H9 (cell line): Measurements from ENCODE around the gene PTCHD1. TPM values are rescaled to one million over a fixed set of nuclear protein-coding genes. Genes with fewer than 3 reads are reported as not detected.

Experiments used
- DNase-seq: peaks from one replicate; pipeline ENCODE4 v3.0.0-alpha.2; 2017
- H2AFZ ChIP-seq: one replicate; pipeline ENCODE4 v1.6.1; 2013; ENCODE audit warnings: mild to moderate bottlenecking, low read length, control low read depth, moderate library complexity
- H2AK5ac ChIP-seq: 2 replicates; pipeline ENCODE4 v1.6.1; 2013; ENCODE audit warnings: low read length, control low read depth, mixed read lengths; ENCODE audit not compliant: insufficient read length
- H2BK120ac ChIP-seq: one replicate; pipeline ENCODE4 v1.6.1; 2013; ENCODE audit warnings: low read depth, mild to moderate bottlenecking, low read length, control low read depth, inconsistent platforms; ENCODE audit not compliant: poor library complexity, severe bottlenecking
- H2BK12ac ChIP-seq: 2 replicates; pipeline ENCODE4 v1.6.1; 2013; ENCODE audit warnings: low read length, control low read depth, mixed read lengths, low read depth; ENCODE audit not compliant: insufficient read length
- H2BK15ac ChIP-seq: 2 replicates; pipeline ENCODE4 v1.6.1; 2013; ENCODE audit warnings: low read depth, low read length, control low read depth
- H2BK20ac ChIP-seq: one replicate; pipeline ENCODE4 v1.6.1; 2013; ENCODE audit warnings: low read depth, mild to moderate bottlenecking, low read length, control low read depth, inconsistent platforms; ENCODE audit not compliant: poor library complexity, severe bottlenecking
- H2BK5ac ChIP-seq: 2 replicates; pipeline ENCODE4 v1.6.1; 2013; ENCODE audit warnings: low read length, control low read depth, mixed read lengths; ENCODE audit not compliant: insufficient read length
- H3K14ac ChIP-seq: 2 replicates; pipeline ENCODE4 v1.6.1; 2013; ENCODE audit warnings: low read length, control low read depth; ENCODE audit not compliant: insufficient read depth
- H3K18ac ChIP-seq: 2 replicates; pipeline ENCODE4 v1.6.1; 2013; ENCODE audit warnings: low read depth, mild to moderate bottlenecking, mixed read lengths, low read length, control low read depth; ENCODE audit not compliant: insufficient read length
- H3K23ac ChIP-seq: 2 replicates; pipeline ENCODE4 v1.6.1; 2013; ENCODE audit warnings: low read length, control low read depth, mixed read lengths, low read depth; ENCODE audit not compliant: insufficient read length
- H3K23me2 ChIP-seq: 2 replicates; pipeline ENCODE4 v1.6.1; 2013; ENCODE audit warnings: low read depth, mild to moderate bottlenecking, mixed read lengths, low read length, control low read depth; ENCODE audit not compliant: insufficient read length, poor library complexity, severe bottlenecking
- H3K27ac ChIP-seq: 2 replicates; pipeline ENCODE4 v1.5.1; 2013; ENCODE audit warnings: low read length, control low read depth, mixed read lengths, low read depth; ENCODE audit not compliant: insufficient read length
- H3K27me3 ChIP-seq: 2 replicates; pipeline ENCODE4 v1.6.1; 2013; ENCODE audit warnings: low read length, control low read depth, inconsistent platforms; ENCODE audit not compliant: insufficient read depth
- H3K4ac ChIP-seq: 2 replicates; pipeline ENCODE4 v1.6.1; 2013; ENCODE audit warnings: low read depth, mild to moderate bottlenecking, control low read depth, inconsistent platforms, low read length, moderate library complexity
- H3K4me1 ChIP-seq: 2 replicates; pipeline ENCODE4 v1.6.1; 2013; ENCODE audit warnings: low read length, control low read depth, inconsistent platforms; ENCODE audit not compliant: insufficient read depth
- H3K4me2 ChIP-seq: 2 replicates; pipeline ENCODE4 v1.6.1; 2013; ENCODE audit warnings: low read length, control low read depth, mixed read lengths; ENCODE audit not compliant: insufficient read length, insufficient read depth
- H3K56ac ChIP-seq: 2 replicates; pipeline ENCODE4 v1.6.1; 2013; ENCODE audit warnings: low read depth, mild to moderate bottlenecking, mixed read lengths, low read length, control low read depth; ENCODE audit not compliant: insufficient read length
- H3K79me1 ChIP-seq: 2 replicates; pipeline ENCODE4 v1.6.1; 2013; ENCODE audit warnings: low read depth, mild to moderate bottlenecking, moderate library complexity, low read length, control low read depth, inconsistent platforms; ENCODE audit not compliant: insufficient read depth, poor library complexity, severe bottlenecking
- H3K79me2 ChIP-seq: 2 replicates; pipeline ENCODE4 v1.6.1; 2013; ENCODE audit warnings: low read length, control low read depth, inconsistent platforms; ENCODE audit not compliant: insufficient read depth
- H3K9ac ChIP-seq: 2 replicates; pipeline ENCODE4 v1.6.1; 2013; ENCODE audit warnings: low read length, control low read depth, mixed read lengths; ENCODE audit not compliant: insufficient read length; ENCODE audit errors: extremely low read depth
- H3K9me3 ChIP-seq: one replicate; pipeline ENCODE4 v1.6.1; 2013; ENCODE audit warnings: low read depth, low read length, inconsistent platforms; ENCODE audit not compliant: control insufficient read depth
- H3T11ph ChIP-seq: one replicate; pipeline ENCODE4 v1.6.1; 2013; ENCODE audit warnings: mild to moderate bottlenecking, low read length, control low read depth, inconsistent platforms
- H4K20me1 ChIP-seq: one replicate; pipeline ENCODE4 v1.6.1; 2013; ENCODE audit not compliant: control insufficient read depth, insufficient read length, insufficient read depth
- H4K5ac ChIP-seq: 2 replicates; pipeline ENCODE4 v1.6.1; 2013; ENCODE audit warnings: low read depth, mild to moderate bottlenecking, mixed read lengths, low read length, control low read depth; ENCODE audit not compliant: insufficient read length
- H4K8ac ChIP-seq: replicated peaks from 2 replicates; pipeline ENCODE4 v1.6.1; 2013; ENCODE audit warnings: low read length, control low read depth, mixed read lengths, low read depth; ENCODE audit not compliant: insufficient read length
- H4K91ac ChIP-seq: 2 replicates; pipeline ENCODE4 v1.6.1; 2013; ENCODE audit warnings: low read depth, mild to moderate bottlenecking, moderate library complexity, mixed read lengths, low read length, control low read depth; ENCODE audit not compliant: insufficient read length
- H3K27ac Mint-ChIP-seq, 3 experiments: 2 replicates in 2 of 3; 3 replicates in 1 of 3; pipeline ENCODE4 v1.8.0; 2020 to 2021; ENCODE audit warnings: mixed read lengths in 3 of 3, mild to moderate bottlenecking in 1 of 3, moderate library complexity in 1 of 3
- H3K27me3 Mint-ChIP-seq: 2 replicates; pipeline ENCODE4 v1.8.0; 2021; ENCODE audit warnings: low read depth, mild to moderate bottlenecking, moderate library complexity, mixed read lengths
- H3K36me3 Mint-ChIP-seq, 3 experiments: 2 replicates in 2 of 3; 3 replicates in 1 of 3; pipeline ENCODE4 v1.8.0; 2020 to 2021; ENCODE audit warnings: low read depth in 3 of 3, mixed read lengths in 3 of 3; ENCODE audit not compliant: insufficient read depth in 1 of 3
- H3K4me1 Mint-ChIP-seq, 2 experiments: 2 replicates each; pipeline ENCODE4 v1.8.0; 2020; ENCODE audit warnings: mixed read lengths in 2 of 2
- H3K4me3 Mint-ChIP-seq, 2 experiments: 2 replicates in 1 of 2; 3 replicates in 1 of 2; pipeline ENCODE4 v1.8.0; 2020 to 2021; ENCODE audit warnings: mild to moderate bottlenecking in 2 of 2, mixed read lengths in 2 of 2, moderate library complexity in 1 of 2
- H3K9me3 Mint-ChIP-seq, 2 experiments: 2 replicates in 1 of 2; 3 replicates in 1 of 2; pipeline ENCODE4 v1.8.0; 2020; ENCODE audit warnings: mild to moderate bottlenecking in 2 of 2, mixed read lengths in 2 of 2, moderate library complexity in 1 of 2
- CTCF ChIP-seq: fragments of 200-600 bp; sonication (generic); conservative IDR thresholded peaks from 3 replicates; pipeline ENCODE4 v1.8.0; 2021; ENCODE audit warnings: antibody characterized with exemption, mild to moderate bottlenecking
- WGBS: extraction: QIAGEN DNeasy Blood & Tissue Kit; methylation state at CpG from one replicate; pipeline ENCODE4 v1.1.7; 2013; ENCODE audit warnings: missing lambda C conversion rate, low lambda C conversion rate, mixed read lengths; ENCODE audit not compliant: insufficient read length; ENCODE audit errors: extremely low coverage; 5-methylcytosine and 5-hydroxymethylcytosine counted together
- total RNA-seq: library from RNA; stranded (reverse); gene quantifications from 2 replicates; pipeline ENCODE4 v1.2.1, GENCODE V29; 2021

The PTCHD1 gene
- total RNA-seq, 1 experiment from 2014 or later, result 1.4 TPM

DNA sequence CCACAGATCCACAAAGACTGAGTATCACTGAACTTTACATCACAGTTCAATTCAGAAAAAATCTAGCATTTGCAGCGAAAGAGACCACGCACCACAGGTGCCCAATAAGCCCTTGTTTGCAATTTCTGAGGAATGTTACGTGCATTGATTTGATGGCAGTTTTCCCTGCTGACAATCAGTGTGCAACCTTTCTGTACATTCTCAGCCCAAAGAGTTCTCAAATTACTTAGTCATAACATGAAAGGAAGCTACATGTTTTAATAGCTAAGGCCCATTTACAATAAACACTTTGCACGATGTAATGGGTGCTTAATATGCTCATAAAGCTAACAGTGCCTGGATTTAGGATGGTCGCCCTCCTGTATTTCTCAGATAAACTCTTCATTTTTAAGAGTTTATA, 47.9 kb downstream of the PTCHD1 start:
- Mint-ChIP-seq H3K27me3 (no peaks in the 10 kb centered on the region), H3K36me3 (peaks cover 4 to 12% (median 10%) of the 10 kb centered on the region in 3 experiments)

More for the DNA sequence above, 47.9 kb downstream of the PTCHD1 start:
- Histone ChIP-seq H4K5ac (no peak overlapping the region), H4K8ac (no peak overlapping the region), H3K18ac (no peak overlapping the region), H2BK15ac (no peak overlapping the region), H3K79me1 (no peaks in the 10 kb centered on the region), H3K79me2 (no peaks in the 10 kb centered on the region), H2BK12ac (no peak overlapping the region), H3K4me1 (peaks cover 7% of the 10 kb centered on the region; the same call in 1 of the 2 replicates), H3K9me3 (no peaks in the 10 kb centered on the region), H3K27ac (no peak overlapping the region), H4K91ac (no peak overlapping the region), H3K56ac (no peak overlapping the region), H4K20me1 (no peaks in the 10 kb centered on the region), H3K23me2 (no peaks in the 10 kb centered on the region), H3K14ac (no peak overlapping the region), H2BK120ac (no peak overlapping the region), H3K27me3 (no peaks in the 10 kb centered on the region), H2BK5ac (no peak overlapping the region), H2BK20ac (no peak overlapping the region), H3T11ph (no peak overlapping the region), H3K4ac (no peak overlapping the region), H3K9ac (no peak overlapping the region), H3K23ac (no peak overlapping the region), H2AK5ac (no peak overlapping the region), H2AFZ (no peak overlapping the region), H3K4me2 (no peak overlapping the region)
- Mint-ChIP-seq H3K9me3 (no peaks in the 10 kb centered on the region; a peak in 2 of 5 replicates), H3K4me1 (peaks cover 37 to 46% of the 10 kb centered on the region in 2 experiments), H3K4me3 (no peak overlapping the region), H3K27ac (no peak overlapping the region)
- no peak for DNase-seq
- TF ChIP-seq CTCF, result no peak
- WGBS, result no CpG with 5 or more reads among the region's 5 CpGs
